Measurements from ENCODE around the gene TOX2.

DNA sequence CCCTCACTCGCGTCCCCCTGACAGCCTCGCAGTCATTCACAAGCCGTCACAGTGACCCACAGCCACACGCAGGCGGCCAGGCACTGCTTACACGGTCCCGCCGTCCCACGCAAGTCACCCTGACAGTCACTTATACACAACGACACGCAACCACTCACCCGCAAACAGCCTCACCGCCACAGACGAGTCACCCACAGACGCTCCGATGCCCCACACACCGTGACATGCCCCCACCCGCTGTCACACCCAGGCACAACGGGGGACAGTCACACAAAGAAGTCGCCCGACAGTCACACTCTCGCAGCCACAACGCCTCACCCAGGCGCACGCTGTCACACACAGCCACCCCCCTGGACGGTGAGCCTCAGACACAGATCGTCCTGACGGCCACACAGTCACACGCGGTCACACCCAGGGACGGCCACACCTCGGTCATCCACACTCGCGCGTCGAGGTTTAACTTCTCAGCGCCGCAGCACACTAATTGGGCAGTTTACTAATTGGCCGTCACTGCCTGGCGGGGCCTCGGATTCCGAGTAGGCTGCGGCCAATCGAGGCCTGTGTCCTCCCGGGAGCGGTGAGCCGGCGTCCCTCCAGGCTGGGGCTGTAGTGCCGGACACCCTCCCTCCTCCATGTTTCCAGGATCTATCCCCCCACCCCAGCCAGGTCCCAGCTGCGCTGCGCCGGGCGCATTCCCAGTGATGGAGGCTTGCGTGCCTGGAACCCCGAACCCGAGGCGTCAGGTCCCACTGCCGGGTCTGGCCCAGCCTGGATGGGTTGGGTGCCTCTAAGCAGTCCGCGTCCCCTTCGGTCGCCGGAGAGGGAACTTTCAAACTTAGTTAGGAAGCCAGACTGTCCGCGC, 790 bp downstream of the TOX2 start:
- TF ChIP-seq, protein P1, sequence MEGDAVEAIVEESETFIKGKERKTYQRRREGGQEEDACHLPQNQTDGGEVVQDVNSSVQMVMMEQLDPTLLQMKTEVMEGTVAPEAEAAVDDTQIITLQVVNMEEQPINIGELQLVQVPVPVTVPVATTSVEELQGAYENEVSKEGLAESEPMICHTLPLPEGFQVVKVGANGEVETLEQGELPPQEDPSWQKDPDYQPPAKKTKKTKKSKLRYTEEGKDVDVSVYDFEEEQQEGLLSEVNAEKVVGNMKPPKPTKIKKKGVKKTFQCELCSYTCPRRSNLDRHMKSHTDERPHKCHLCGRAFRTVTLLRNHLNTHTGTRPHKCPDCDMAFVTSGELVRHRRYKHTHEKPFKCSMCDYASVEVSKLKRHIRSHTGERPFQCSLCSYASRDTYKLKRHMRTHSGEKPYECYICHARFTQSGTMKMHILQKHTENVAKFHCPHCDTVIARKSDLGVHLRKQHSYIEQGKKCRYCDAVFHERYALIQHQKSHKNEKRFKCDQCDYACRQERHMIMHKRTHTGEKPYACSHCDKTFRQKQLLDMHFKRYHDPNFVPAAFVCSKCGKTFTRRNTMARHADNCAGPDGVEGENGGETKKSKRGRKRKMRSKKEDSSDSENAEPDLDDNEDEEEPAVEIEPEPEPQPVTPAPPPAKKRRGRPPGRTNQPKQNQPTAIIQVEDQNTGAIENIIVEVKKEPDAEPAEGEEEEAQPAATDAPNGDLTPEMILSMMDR (conservative IDR thresholded peaks at IDR 0.05; ENCODE audit: low read depth, low read length), result no peak
- peak; percentile 56 for TF ChIP-seq EZH2 (IDR thresholded peaks at IDR 0.05; ENCODE audit: low read length, unreplicated experiment)

Measured in PC-3 (cell line).